OCI-LY3 (cell line): ENCODE measurements around the gene TRIM62.

ENCODE experiments used
- CTCF ChIP-seq: fragments of 200-600, 300-600 bp; sonication (generic); IDR thresholded peaks from 2 replicates; pipeline ENCODE4 v1.5.1; 2014; ENCODE audit warnings: antibody characterized with exemption, low read length, low read depth
- EZH2phosphoT487 ChIP-seq: fragments of 200-600 bp; shearing (Covaris generic); IDR thresholded peaks from 2 replicates; pipeline ENCODE4 v1.6.1; 2018; ENCODE audit warnings: antibody characterized with exemption, mixed run types, low read depth

DNA sequence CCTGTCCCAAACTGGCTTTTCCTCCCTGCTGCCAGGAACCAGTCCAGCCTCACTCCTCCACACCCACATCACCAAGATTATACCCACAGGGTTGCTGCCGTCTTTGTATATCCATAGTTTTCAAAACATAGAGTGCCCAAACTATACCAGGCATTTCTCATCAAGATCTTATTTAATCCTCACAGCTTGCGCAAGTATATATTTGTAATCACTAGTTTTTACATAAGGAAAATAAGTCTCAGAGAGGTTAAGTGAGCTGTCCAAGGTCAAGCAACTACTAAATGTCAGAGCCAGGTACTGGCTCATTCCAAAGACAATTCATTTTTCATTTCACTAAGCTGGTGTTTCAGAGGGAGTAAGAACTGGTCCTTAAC, 39.5 kb upstream of the TRIM62 start:
- TF ChIP-seq CTCF: no peak
- TF ChIP-seq EZH2phosphoT487: no peak
